HEK293 (cell line): ENCODE results near the gene FEZ2.

Source experiments
- CTCF ChIA-PET: fragments of 350-600 bp; formaldehyde crosslinking; extraction: SDS; loops from one replicate; lab custom pipeline; 2021; ENCODE audit warnings: antibody characterized with exemption; lab: Yijun Ruan, JAX
- POLR2A ChIA-PET: fragments of 300-600 bp; formaldehyde crosslinking; extraction: SDS; loops from one replicate; lab custom pipeline; 2020; ENCODE audit warnings: antibody characterized with exemption, inconsistent platforms; lab: Yijun Ruan, JAX
- H3K27ac ChIP-seq: fragments of 200-500 bp; sonication (Bioruptor generic); 2 replicates; pipeline ENCODE4 v1.5.1; 2014; ENCODE audit warnings: low read depth, low read length, control low read depth, inconsistent platforms; ENCODE audit errors: extremely low read depth
- H3K36me3 ChIP-seq, 2 experiments: fragments of 200-500 bp in 1 of 2; sonication (Bioruptor generic) in 1 of 2; 1 replicate in 1 of 2; 2 replicates in 1 of 2; pipeline ENCODE4 v1.5.1; 2014 to 2017; ENCODE audit warnings: inconsistent platforms in 2 of 2, low read length in 2 of 2; ENCODE audit not compliant: control insufficient read depth in 2 of 2, insufficient read depth in 1 of 2
- H3K4me1 ChIP-seq: fragments of 200-500 bp; sonication (Bioruptor generic); 2 replicates; pipeline ENCODE4 v1.5.1; 2014; ENCODE audit warnings: mild to moderate bottlenecking, low read length, inconsistent platforms; ENCODE audit not compliant: control insufficient read depth, insufficient read depth
- H3K4me3 ChIP-seq: 2 replicates; pipeline ENCODE4 v1.5.1; 2011; ENCODE audit warnings: low read depth, mild to moderate bottlenecking, control low read depth, low read length, moderate library complexity
- H3K9me3 ChIP-seq: fragments of 200-500 bp; sonication (Bioruptor generic); 2 replicates; pipeline ENCODE4 v1.5.1; 2014; ENCODE audit warnings: low read depth, low read length, inconsistent platforms; ENCODE audit not compliant: control insufficient read depth, insufficient read depth
- BCL11B ChIP-seq: fragments of 450-650 bp; formaldehyde crosslinking; IDR thresholded peaks from 2 replicates; pipeline ENCODE4 v1.5.1; 2016; ENCODE audit warnings: low read depth, missing biosample characterization, missing genetic modification characterization
- GLIS1 ChIP-seq: fragments of 450-650 bp; formaldehyde crosslinking; IDR thresholded peaks from 2 replicates; pipeline ENCODE4 v1.5.1; 2016; ENCODE audit warnings: missing biosample characterization, missing genetic modification characterization
- KLF16 ChIP-seq: fragments of 450-650 bp; formaldehyde crosslinking; IDR thresholded peaks from 2 replicates; pipeline ENCODE4 v1.5.1; 2017; ENCODE audit warnings: missing biosample characterization, missing genetic modification characterization
- MEIS1 ChIP-seq: sonication (generic); formaldehyde crosslinking; IDR thresholded peaks from 2 replicates; pipeline ENCODE4 v1.8.1; 2022; ENCODE audit warnings: missing genetic modification reagents, mild to moderate bottlenecking, borderline replicate concordance
- MYNN ChIP-seq: fragments of 450-650 bp; formaldehyde crosslinking; IDR thresholded peaks from 2 replicates; pipeline ENCODE4 v1.5.1; 2016; ENCODE audit warnings: missing biosample characterization, missing genetic modification characterization, borderline replicate concordance
- SP7 ChIP-seq: fragments of 450-650 bp; formaldehyde crosslinking; IDR thresholded peaks from 2 replicates; pipeline ENCODE4 v1.5.1; 2016; ENCODE audit warnings: missing biosample characterization, missing genetic modification characterization
- ZBTB44 ChIP-seq: fragments of 450-650 bp; IDR thresholded peaks from 2 replicates; pipeline ENCODE4 v1.5.1; 2018; ENCODE audit warnings: missing biosample characterization, mild to moderate bottlenecking, missing genetic modification characterization
- ZIC2 ChIP-seq: fragments of 450-650 bp; formaldehyde crosslinking; IDR thresholded peaks from 2 replicates; pipeline ENCODE4 v1.5.1; 2016; ENCODE audit warnings: missing biosample characterization, missing genetic modification characterization
- ZNF114 ChIP-seq: fragments of 450-650 bp; formaldehyde crosslinking; IDR thresholded peaks from 2 replicates; pipeline ENCODE4 v1.5.0; 2017; ENCODE audit warnings: missing biosample characterization, missing genetic modification characterization
- ZNF239 ChIP-seq: fragments of 450-650 bp; formaldehyde crosslinking; IDR thresholded peaks from 2 replicates; pipeline ENCODE4 v1.5.1; 2016; ENCODE audit warnings: missing biosample characterization, missing genetic modification characterization
- ZNF366 ChIP-seq: fragments of 450-650 bp; formaldehyde crosslinking; conservative IDR thresholded peaks from 2 replicates; pipeline ENCODE4 v1.5.1; 2016; ENCODE audit warnings: missing biosample characterization, missing genetic modification characterization
- ZNF404 ChIP-seq: fragments of 450-650 bp; formaldehyde crosslinking; IDR thresholded peaks from 2 replicates; pipeline ENCODE4 v1.5.1; 2017; ENCODE audit warnings: missing biosample characterization, missing genetic modification characterization
- ZNF501 ChIP-seq: fragments of 450-650 bp; formaldehyde crosslinking; IDR thresholded peaks from 2 replicates; pipeline ENCODE4 v1.5.1; 2016; ENCODE audit warnings: missing biosample characterization, missing genetic modification characterization
- ZNF707 ChIP-seq: fragments of 450-650 bp; formaldehyde crosslinking; IDR thresholded peaks from 2 replicates; pipeline ENCODE4 v1.5.1; 2016; ENCODE audit warnings: missing biosample characterization, missing genetic modification characterization
- ZNF776 ChIP-seq: fragments of 450-650 bp; formaldehyde crosslinking; IDR thresholded peaks from 2 replicates; pipeline ENCODE4 v1.5.0; 2017; ENCODE audit warnings: missing biosample characterization, missing genetic modification characterization, borderline replicate concordance
- ZNF792 ChIP-seq: fragments of 450-650 bp; formaldehyde crosslinking; IDR thresholded peaks from 2 replicates; pipeline ENCODE4 v1.5.1; 2016; ENCODE audit warnings: missing biosample characterization, missing genetic modification characterization
- TF ChIP-seq, protein P1 (sequence below): fragments of 450-650 bp; formaldehyde crosslinking; conservative IDR thresholded peaks from 2 replicates; pipeline ENCODE4 v1.5.1; 2016; ENCODE audit warnings: low read depth, missing biosample characterization, missing genetic modification characterization
- TF ChIP-seq, protein P2 (sequence below): fragments of 450-650 bp; formaldehyde crosslinking; IDR thresholded peaks from 2 replicates; pipeline ENCODE4 v1.5.1; 2016; ENCODE audit warnings: missing biosample characterization, missing genetic modification characterization, low read depth
- TF ChIP-seq, protein P3 (sequence below): fragments of 450-650 bp; formaldehyde crosslinking; IDR thresholded peaks from 2 replicates; pipeline ENCODE4 v1.5.1; 2016; ENCODE audit warnings: missing biosample characterization, missing genetic modification characterization

Gene FEZ2

GRCh38 chr2:36534275-36534799, 63.6 kb downstream of the FEZ2 start:
- CTCF ChIA-PET: no interaction called here
- peaks cover 0 to 26% of the 10 kb centered on the region in 2 experiments; a peak in 2 of 3 replicates for H3K36me3 ChIP-seq
- TF ChIP-seq ZNF239 (tag by site-specific recombination): no peak
- TF ChIP-seq, protein P1, sequence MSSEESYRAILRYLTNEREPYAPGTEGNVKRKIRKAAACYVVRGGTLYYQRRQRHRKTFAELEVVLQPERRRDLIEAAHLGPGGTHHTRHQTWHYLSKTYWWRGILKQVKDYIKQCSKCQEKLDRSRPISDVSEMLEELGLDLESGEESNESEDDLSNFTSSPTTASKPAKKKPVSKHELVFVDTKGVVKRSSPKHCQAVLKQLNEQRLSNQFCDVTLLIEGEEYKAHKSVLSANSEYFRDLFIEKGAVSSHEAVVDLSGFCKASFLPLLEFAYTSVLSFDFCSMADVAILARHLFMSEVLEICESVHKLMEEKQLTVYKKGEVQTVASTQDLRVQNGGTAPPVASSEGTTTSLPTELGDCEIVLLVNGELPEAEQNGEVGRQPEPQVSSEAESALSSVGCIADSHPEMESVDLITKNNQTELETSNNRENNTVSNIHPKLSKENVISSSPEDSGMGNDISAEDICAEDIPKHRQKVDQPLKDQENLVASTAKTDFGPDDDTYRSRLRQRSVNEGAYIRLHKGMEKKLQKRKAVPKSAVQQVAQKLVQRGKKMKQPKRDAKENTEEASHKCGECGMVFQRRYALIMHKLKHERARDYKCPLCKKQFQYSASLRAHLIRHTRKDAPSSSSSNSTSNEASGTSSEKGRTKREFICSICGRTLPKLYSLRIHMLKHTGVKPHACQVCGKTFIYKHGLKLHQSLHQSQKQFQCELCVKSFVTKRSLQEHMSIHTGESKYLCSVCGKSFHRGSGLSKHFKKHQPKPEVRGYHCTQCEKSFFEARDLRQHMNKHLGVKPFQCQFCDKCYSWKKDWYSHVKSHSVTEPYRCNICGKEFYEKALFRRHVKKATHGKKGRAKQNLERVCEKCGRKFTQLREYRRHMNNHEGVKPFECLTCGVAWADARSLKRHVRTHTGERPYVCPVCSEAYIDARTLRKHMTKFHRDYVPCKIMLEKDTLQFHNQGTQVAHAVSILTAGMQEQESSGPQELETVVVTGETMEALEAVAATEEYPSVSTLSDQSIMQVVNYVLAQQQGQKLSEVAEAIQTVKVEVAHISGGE: 0 out of 2 replicates have a peak, but pooled peaks have one; percentile 23
- peak; percentile 82 for TF ChIP-seq ZNF366 (tag by site-specific recombination)
- TF ChIP-seq, all 188 proteins: peak for 2
- Histone ChIP-seq H3K9me3 (no peaks in the 10 kb centered on the region), H3K4me3 (no peak overlapping the region), H3K4me1 (no peaks in the 10 kb centered on the region), H3K27ac (no peak overlapping the region)
- POLR2A ChIA-PET: no interaction called here

DNA sequence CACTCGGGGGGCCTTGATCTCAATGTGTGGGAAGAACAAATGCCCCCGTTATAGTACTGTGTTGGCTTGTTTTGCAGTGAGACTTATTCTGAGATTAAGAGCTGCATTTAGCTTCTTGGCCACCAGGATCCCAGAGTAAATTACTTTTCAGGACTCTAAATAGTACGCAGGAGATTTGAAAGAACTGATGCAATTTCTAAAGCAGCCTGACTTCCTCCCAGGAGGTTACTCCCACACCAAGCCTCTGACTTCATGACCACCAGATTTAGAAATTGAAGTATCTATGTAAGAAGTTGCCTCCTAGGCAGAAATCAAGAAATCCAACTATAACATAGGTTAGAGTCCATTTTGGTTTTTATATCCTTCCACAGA, 67.0 kb downstream of the FEZ2 start:
- TF ChIP-seq KLF16 (no peak), ZNF776 (tag by site-specific recombination) (no peak), MYNN (tag by site-specific recombination) (no peak), ZIC2 (no peak), ZNF114 (tag by site-specific recombination) (no peak), MEIS1 (CRISPR knock-in tag) (no peak), ZBTB44 (tag by site-specific recombination) (no peak), GLIS1 (tag by site-specific recombination) (no peak), BCL11B (tag by site-specific recombination) (no peak), ZNF707 (no peak), ZNF792 (tag by site-specific recombination) (no peak), ZNF501 (no peak), SP7 (tag by site-specific recombination) (no peak), ZNF404 (no peak)
- TF ChIP-seq, protein P2, sequence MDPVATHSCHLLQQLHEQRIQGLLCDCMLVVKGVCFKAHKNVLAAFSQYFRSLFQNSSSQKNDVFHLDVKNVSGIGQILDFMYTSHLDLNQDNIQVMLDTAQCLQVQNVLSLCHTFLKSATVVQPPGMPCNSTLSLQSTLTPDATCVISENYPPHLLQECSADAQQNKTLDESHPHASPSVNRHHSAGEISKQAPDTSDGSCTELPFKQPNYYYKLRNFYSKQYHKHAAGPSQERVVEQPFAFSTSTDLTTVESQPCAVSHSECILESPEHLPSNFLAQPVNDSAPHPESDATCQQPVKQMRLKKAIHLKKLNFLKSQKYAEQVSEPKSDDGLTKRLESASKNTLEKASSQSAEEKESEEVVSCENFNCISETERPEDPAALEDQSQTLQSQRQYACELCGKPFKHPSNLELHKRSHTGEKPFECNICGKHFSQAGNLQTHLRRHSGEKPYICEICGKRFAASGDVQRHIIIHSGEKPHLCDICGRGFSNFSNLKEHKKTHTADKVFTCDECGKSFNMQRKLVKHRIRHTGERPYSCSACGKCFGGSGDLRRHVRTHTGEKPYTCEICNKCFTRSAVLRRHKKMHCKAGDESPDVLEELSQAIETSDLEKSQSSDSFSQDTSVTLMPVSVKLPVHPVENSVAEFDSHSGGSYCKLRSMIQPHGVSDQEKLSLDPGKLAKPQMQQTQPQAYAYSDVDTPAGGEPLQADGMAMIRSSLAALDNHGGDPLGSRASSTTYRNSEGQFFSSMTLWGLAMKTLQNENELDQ (tag by site-specific recombination): no peak
- TF ChIP-seq, protein P3, sequence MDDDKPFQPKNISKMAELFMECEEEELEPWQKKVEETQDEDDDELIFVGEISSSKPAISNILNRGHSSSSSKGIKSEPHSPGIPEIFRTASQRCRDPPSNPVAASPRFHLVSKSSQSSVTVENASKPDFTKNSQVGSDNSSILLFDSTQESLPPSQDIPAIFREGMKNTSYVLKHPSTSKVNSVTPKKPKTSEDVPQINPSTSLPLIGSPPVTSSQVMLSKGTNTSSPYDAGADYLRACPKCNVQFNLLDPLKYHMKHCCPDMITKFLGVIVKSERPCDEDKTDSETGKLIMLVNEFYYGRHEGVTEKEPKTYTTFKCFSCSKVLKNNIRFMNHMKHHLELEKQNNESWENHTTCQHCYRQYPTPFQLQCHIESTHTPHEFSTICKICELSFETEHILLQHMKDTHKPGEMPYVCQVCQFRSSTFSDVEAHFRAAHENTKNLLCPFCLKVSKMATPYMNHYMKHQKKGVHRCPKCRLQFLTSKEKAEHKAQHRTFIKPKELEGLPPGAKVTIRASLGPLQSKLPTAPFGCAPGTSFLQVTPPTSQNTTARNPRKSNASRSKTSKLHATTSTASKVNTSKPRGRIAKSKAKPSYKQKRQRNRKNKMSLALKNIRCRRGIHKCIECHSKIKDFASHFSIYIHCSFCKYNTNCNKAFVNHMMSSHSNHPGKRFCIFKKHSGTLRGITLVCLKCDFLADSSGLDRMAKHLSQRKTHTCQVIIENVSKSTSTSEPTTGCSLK: no peak
- no peak overlapping the region for H3K4me3 ChIP-seq
- CTCF ChIA-PET: interaction anchor here (0.5 kb wide), 1 partner anchor 229 kb away, joined by 3 read pairs; no protein-coding TSS in a partner anchor
- H3K4me1 ChIP-seq: no peaks in the 10 kb centered on the region
- peaks cover 0 to 14% of the 10 kb centered on the region in 2 experiments; a peak in 1 of 3 replicates for H3K36me3 ChIP-seq
- POLR2A ChIA-PET: no interaction called here
- no peak overlapping the region for H3K27ac ChIP-seq
- no peaks in the 10 kb centered on the region for H3K9me3 ChIP-seq
